ENCODE results near the gene NRAP.

The NRAP gene

DNA sequence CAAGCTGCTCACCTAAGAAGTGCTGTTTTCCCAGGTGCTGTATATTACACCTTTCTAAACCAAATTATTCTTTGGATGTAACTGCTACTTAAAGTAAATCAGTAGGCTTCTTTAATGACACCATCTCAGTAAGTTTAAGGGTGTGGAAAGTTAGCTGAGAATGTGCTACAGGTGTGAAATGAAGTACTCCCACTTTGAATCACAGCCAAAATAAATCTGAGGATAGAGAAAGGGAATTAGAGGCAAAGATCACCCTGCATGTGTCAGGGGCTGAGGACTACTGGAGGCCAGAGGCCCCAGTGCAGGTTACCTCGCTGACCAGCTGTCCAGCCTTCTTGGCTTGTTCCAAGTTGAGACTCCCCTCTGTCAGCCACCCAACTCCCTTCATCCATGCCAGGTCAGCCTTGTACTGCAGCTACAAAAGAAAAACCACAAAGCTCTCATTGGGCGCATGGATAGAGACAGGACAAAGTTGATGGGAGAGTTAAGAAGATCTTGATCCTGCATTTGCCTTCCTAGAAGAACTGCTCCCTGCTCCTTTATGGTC lies 35.2 kb downstream of the NRAP start:
- H3K4me3 ChIP-seq (ENCODE audit: low read depth in 1 of 2, low read length in 2 of 2): no peak overlapping the region
- H3K36me3 ChIP-seq (ENCODE audit: insufficient read depth, low read length): no peaks in the 10 kb centered on the region
- no peaks in the 10 kb centered on the region for H3K27me3 ChIP-seq (ENCODE audit: control insufficient read depth in 1 of 2, insufficient read depth in 2 of 2, low read length in 2 of 2)
- H3K9me3 ChIP-seq (ENCODE audit: low read length): no peaks in the 10 kb centered on the region
- no peaks in the 10 kb centered on the region for H3K4me1 ChIP-seq (ENCODE audit: insufficient read depth, low read length)
- H3K27ac ChIP-seq (ENCODE audit: low read depth, low read length): no peak overlapping the region
- H3K9ac ChIP-seq (ENCODE audit: low read length): no peak overlapping the region

DNA sequence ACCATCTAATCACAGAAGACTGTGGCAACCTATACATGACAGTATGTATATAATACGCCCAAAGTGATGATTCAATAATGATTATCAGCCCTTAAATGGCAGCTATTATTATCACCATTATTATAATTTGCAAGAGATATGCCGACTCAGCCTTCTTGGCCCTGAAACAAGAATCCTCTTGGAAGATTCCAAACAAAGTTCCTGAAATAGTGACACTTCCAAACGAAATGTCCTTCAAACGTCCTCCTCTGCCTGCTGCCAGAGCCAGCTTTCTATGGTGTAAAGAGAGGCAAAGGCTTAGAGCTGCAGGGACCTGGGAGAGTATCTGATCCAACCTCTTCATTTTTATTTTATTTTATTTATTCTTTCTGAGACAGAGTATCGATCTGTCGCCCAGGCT lies 36.0 kb downstream of the NRAP start:
- Histone ChIP-seq H3K36me3 (ENCODE audit: insufficient read depth, low read length) (no peaks in the 10 kb centered on the region), H3K4me3 (ENCODE audit: low read depth in 1 of 2, low read length in 2 of 2) (no peak overlapping the region), H3K27ac (ENCODE audit: low read depth, low read length) (no peak overlapping the region), H3K27me3 (ENCODE audit: control insufficient read depth in 1 of 2, insufficient read depth in 2 of 2, low read length in 2 of 2) (no peaks in the 10 kb centered on the region), H3K9ac (ENCODE audit: low read length) (no peak overlapping the region), H3K4me1 (ENCODE audit: insufficient read depth, low read length) (no peaks in the 10 kb centered on the region), H3K9me3 (ENCODE audit: low read length) (no peaks in the 10 kb centered on the region)

DNA sequence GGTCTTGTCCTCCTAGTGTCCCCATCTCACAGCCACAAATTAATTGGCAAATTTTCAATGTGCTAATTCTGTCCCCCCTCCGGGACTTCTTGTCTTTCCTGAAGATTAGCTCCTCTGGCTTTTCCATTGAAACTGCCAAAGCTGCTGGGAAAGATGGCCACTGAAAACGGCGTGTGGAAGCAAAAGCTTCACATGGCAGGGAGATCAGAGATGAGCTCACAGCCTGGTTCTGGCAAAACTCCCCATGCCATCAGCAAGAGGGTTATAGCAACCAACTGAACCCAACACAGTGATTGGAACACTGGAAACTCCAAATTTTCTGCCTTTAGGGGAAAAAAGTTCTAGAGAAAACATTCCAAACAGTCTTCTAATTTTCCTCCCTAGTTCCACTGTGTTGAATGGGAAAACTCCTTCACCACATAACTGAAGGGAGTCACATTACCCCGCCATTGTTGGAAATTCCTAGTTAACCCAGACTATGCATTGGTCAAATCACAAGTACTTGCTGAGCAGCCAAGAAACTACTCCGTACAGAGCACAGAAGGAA lies 37.0 kb downstream of the NRAP start:
- no peaks in the 10 kb centered on the region for H3K27me3 ChIP-seq (ENCODE audit: control insufficient read depth in 1 of 2, insufficient read depth in 2 of 2, low read length in 2 of 2)
- no peak overlapping the region for H3K27ac ChIP-seq (ENCODE audit: low read depth, low read length)
- H3K4me1 ChIP-seq (ENCODE audit: insufficient read depth, low read length): no peaks in the 10 kb centered on the region
- no peaks in the 10 kb centered on the region for H3K9me3 ChIP-seq (ENCODE audit: low read length)
- no peaks in the 10 kb centered on the region for H3K36me3 ChIP-seq (ENCODE audit: insufficient read depth, low read length)
- H3K4me3 ChIP-seq (ENCODE audit: low read depth in 1 of 2, low read length in 2 of 2): no peak overlapping the region
- H3K9ac ChIP-seq (ENCODE audit: low read length): no peak overlapping the region

DNA sequence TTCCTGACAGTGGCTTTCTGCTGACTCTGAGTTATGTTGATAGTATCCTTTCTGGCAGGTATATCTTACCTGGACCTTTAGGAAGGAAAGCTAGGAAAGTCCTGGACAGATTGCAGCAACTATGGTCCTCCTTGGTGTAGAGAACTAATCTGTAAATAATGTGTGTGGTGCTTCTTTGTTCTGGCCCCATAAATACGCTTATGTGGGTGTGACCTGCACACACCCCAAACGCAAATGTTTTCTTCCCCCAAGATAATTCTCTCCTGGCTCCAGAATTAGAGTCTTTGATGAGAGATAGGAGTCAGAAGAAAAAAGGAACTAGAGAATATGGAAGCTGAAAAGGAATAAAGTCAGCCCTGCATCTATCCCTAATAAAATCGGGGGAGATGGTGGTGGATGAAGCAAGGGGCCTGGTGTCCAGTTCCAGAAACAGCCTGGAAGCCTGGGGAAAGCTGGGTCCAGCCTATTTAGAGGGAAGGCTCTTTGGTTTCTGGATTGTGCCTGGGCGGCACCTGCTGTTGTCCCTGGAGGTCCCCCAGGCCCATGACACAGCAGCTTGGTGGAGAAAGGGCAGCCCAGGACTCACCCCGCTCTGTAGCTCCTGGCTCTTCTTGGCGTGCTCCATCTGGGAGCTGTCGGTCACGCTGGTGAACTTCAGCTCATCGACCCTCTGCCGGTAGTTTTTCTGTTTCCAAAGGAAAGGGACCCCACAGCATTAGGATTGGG lies 38.2 kb downstream of the NRAP start:
- Histone ChIP-seq H3K4me3 (ENCODE audit: low read depth in 1 of 2, low read length in 2 of 2) (no peak overlapping the region), H3K27ac (ENCODE audit: low read depth, low read length) (no peak overlapping the region), H3K9me3 (ENCODE audit: low read length) (no peaks in the 10 kb centered on the region), H3K27me3 (ENCODE audit: control insufficient read depth in 1 of 2, insufficient read depth in 2 of 2, low read length in 2 of 2) (no peaks in the 10 kb centered on the region), H3K9ac (ENCODE audit: low read length) (no peak overlapping the region), H3K4me1 (ENCODE audit: insufficient read depth, low read length) (no peaks in the 10 kb centered on the region), H3K36me3 (ENCODE audit: insufficient read depth, low read length) (no peaks in the 10 kb centered on the region)

DNA sequence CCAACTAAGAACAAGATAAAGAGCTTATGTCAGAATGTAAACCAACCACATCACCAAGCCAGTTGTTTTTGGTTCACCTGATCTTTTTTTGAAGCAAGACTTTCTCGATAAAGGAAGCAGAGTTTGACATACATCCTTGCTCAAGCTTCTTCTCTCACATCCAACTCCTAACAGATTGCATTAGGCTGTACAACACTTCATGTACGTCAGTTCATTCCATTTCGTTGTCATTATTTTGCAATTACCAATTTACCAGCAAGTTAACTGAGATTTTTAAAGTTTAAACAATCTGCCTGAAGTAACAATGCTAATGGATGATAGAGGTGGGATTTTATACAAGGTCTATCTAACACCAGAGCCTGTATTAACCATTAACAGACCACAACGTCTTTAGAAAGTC lies 41.0 kb downstream of the NRAP start:
- Histone ChIP-seq H3K4me3 (ENCODE audit: low read depth in 1 of 2, low read length in 2 of 2) (no peak overlapping the region), H3K9ac (ENCODE audit: low read length) (no peak overlapping the region), H3K27me3 (ENCODE audit: control insufficient read depth in 1 of 2, insufficient read depth in 2 of 2, low read length in 2 of 2) (no peaks in the 10 kb centered on the region), H3K9me3 (ENCODE audit: low read length) (no peaks in the 10 kb centered on the region), H3K27ac (ENCODE audit: low read depth, low read length) (no peak overlapping the region), H3K4me1 (ENCODE audit: insufficient read depth, low read length) (no peaks in the 10 kb centered on the region), H3K36me3 (ENCODE audit: insufficient read depth, low read length) (no peaks in the 10 kb centered on the region)

DNA sequence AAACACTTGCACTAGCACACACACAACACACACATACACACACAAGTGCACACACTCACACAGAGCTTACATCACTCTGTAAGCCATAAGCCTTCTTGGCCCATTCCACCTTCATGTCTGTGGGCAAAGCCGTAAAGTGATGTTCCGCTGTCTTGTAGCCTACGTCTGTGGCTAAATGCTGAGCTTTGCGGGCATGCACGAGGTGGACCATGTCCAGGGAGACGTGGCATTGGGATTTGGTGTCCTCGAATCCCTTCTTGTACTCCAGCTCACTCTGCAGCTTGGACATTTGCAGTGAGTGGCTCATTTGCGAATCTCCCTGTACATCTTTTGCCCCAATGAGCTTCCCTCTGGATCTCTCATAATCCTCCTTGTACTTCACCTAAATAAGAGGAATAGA lies 42.0 kb downstream of the NRAP start:
- Histone ChIP-seq H3K9ac (ENCODE audit: low read length) (no peak overlapping the region), H3K36me3 (ENCODE audit: insufficient read depth, low read length) (no peaks in the 10 kb centered on the region), H3K4me3 (ENCODE audit: low read depth in 1 of 2, low read length in 2 of 2) (no peak overlapping the region), H3K27ac (ENCODE audit: low read depth, low read length) (no peak overlapping the region), H3K9me3 (ENCODE audit: low read length) (no peaks in the 10 kb centered on the region), H3K27me3 (ENCODE audit: control insufficient read depth in 1 of 2, insufficient read depth in 2 of 2, low read length in 2 of 2) (peaks cover 6 to 7% of the 10 kb centered on the region in 2 donors), H3K4me1 (ENCODE audit: insufficient read depth, low read length) (no peaks in the 10 kb centered on the region)

DNA sequence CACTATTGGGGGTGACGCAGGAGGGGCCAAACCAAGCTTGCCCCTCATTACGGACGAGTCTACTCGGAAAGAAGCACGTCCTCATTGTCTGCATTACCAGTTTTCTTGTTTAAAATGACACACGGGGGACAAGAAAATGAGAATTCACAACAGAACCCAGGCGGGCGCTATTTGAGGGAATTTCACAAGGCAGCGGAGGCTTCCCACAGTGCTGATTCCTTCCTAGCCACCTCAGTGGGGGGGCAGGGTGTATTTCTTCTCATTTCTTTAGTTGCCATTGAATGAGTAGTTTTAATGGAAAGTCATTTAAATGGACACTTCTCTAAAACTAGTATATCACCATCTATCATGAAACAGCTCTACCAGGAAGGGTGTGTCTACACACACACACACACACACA lies 42.9 kb downstream of the NRAP start:
- Histone ChIP-seq H3K4me3 (ENCODE audit: low read depth in 1 of 2, low read length in 2 of 2) (no peak overlapping the region), H3K9me3 (ENCODE audit: low read length) (no peaks in the 10 kb centered on the region), H3K4me1 (ENCODE audit: insufficient read depth, low read length) (no peaks in the 10 kb centered on the region), H3K27me3 (ENCODE audit: control insufficient read depth in 1 of 2, insufficient read depth in 2 of 2, low read length in 2 of 2) (peaks cover 11% of the 10 kb centered on the region in 2 donors), H3K9ac (ENCODE audit: low read length) (no peak overlapping the region), H3K36me3 (ENCODE audit: insufficient read depth, low read length) (no peaks in the 10 kb centered on the region), H3K27ac (ENCODE audit: low read depth, low read length) (no peak overlapping the region)

DNA sequence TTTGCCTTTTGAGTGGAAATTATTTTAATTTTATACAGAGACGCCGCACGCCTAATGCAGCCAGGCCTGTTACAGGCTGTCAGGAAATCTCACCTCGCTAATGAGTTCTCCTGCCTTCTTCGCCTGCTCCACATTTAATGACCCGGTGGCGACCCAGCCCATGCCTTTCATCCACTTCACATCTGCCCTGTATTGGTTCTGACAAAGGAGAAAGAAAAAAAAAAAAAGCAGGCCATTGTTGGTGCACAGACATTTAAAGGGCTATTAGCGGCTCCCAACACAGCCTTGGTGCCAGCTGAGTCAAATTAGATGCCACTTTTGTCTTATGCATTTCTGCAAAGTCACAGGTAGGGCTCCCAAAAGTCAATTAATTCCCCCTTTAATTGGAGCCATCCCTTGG lies 43.3 kb downstream of the NRAP start:
- Histone ChIP-seq H3K9me3 (ENCODE audit: low read length) (no peaks in the 10 kb centered on the region), H3K27me3 (ENCODE audit: control insufficient read depth in 1 of 2, insufficient read depth in 2 of 2, low read length in 2 of 2) (peaks cover 11% of the 10 kb centered on the region in 2 donors), H3K4me3 (ENCODE audit: low read depth in 1 of 2, low read length in 2 of 2) (no peak overlapping the region), H3K9ac (ENCODE audit: low read length) (no peak overlapping the region), H3K36me3 (ENCODE audit: insufficient read depth, low read length) (no peaks in the 10 kb centered on the region), H3K4me1 (ENCODE audit: insufficient read depth, low read length) (no peaks in the 10 kb centered on the region), H3K27ac (ENCODE audit: low read depth, low read length) (no peak overlapping the region)

DNA sequence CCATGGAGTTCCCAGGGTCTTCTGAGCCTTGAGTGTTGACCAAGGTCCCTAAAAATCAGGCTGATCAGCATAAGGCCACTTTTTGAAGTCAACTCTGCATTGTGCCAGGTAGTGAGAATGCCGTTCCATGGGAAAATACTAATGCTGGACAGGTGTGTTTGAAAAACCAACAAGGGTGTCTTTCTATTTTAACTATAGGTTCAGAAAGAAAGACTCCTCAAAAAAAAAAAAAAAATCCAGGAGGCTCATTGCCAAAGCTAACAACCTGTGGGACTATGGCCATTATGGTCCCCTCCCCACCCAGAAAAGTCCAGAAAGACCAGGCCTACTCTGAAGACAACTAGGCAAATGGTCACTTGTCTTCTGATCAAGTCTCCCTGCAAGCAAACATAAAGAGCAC lies 44.4 kb downstream of the NRAP start:
- Histone ChIP-seq H3K27ac (ENCODE audit: low read depth, low read length) (no peak overlapping the region), H3K36me3 (ENCODE audit: insufficient read depth, low read length) (no peaks in the 10 kb centered on the region), H3K4me3 (ENCODE audit: low read depth in 1 of 2, low read length in 2 of 2) (no peak overlapping the region), H3K9ac (ENCODE audit: low read length) (no peak overlapping the region), H3K27me3 (ENCODE audit: control insufficient read depth in 1 of 2, insufficient read depth in 2 of 2, low read length in 2 of 2) (peaks cover 11% of the 10 kb centered on the region in 2 donors), H3K4me1 (ENCODE audit: insufficient read depth, low read length) (no peaks in the 10 kb centered on the region), H3K9me3 (ENCODE audit: low read length) (no peaks in the 10 kb centered on the region)

DNA sequence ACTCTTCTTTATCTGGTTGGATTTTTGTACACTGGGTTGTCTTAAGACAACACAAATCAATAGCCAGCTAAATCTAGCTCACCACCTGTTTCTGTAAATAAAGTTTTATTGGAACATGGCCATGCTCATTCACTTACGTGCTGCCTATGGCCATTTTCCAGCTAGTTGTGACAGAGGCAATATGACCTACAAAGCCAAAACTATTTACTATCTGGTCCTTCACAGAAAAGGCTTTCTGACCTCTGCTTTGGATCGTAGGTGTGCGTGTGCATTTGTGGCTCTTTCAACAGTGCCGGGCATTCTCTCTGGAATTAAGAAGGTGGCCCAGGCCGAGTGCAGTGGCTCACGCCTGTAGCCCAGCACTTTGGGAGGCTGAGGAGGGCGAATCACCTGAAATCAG lies 45.5 kb downstream of the NRAP start:
- Histone ChIP-seq H3K4me3 (ENCODE audit: low read depth in 1 of 2, low read length in 2 of 2) (no peak overlapping the region), H3K4me1 (ENCODE audit: insufficient read depth, low read length) (no peaks in the 10 kb centered on the region), H3K27me3 (ENCODE audit: control insufficient read depth in 1 of 2, insufficient read depth in 2 of 2, low read length in 2 of 2) (peaks cover 11% of the 10 kb centered on the region in 2 donors), H3K36me3 (ENCODE audit: insufficient read depth, low read length) (no peaks in the 10 kb centered on the region), H3K27ac (ENCODE audit: low read depth, low read length) (no peak overlapping the region), H3K9me3 (ENCODE audit: low read length) (no peaks in the 10 kb centered on the region), H3K9ac (ENCODE audit: low read length) (no peak overlapping the region)

DNA sequence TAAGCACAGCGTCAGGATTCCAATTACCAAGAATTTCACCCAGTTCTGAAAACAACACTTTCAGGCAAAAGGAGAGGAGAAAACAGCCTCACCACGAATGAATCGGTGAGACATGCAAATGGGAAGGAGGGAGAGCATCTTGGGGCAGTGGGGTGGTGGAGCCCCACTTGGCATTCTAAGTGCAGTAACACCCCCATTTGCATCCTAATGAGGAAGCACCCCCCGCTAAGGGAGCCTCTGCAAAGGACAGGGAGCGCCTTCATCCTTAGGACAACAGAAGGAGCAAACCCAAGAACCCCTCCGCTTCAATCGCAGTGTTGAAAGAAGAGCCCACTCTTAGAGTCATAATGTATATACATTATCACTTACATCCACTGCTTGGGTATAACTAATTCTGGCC lies 46.8 kb downstream of the NRAP start:
- no peaks in the 10 kb centered on the region for H3K4me1 ChIP-seq (ENCODE audit: insufficient read depth, low read length)
- no peak overlapping the region for H3K27ac ChIP-seq (ENCODE audit: low read depth, low read length)
- H3K27me3 ChIP-seq (ENCODE audit: control insufficient read depth in 1 of 2, insufficient read depth in 2 of 2, low read length in 2 of 2): peaks cover 11% of the 10 kb centered on the region in 2 donors
- no peak overlapping the region for H3K9ac ChIP-seq (ENCODE audit: low read length)
- no peaks in the 10 kb centered on the region for H3K9me3 ChIP-seq (ENCODE audit: low read length)
- H3K36me3 ChIP-seq (ENCODE audit: insufficient read depth, low read length): no peaks in the 10 kb centered on the region
- no peak overlapping the region for H3K4me3 ChIP-seq (ENCODE audit: low read depth in 1 of 2, low read length in 2 of 2)
